Measurements from ENCODE around the gene NFIA. TPM values are rescaled to one million over a fixed set of nuclear protein-coding genes. Genes with fewer than 3 reads are reported as not detected.

The NFIA gene
- total RNA-seq, 2 donors from 2014 or later, result 17.3 to 27.3 TPM

DNA sequence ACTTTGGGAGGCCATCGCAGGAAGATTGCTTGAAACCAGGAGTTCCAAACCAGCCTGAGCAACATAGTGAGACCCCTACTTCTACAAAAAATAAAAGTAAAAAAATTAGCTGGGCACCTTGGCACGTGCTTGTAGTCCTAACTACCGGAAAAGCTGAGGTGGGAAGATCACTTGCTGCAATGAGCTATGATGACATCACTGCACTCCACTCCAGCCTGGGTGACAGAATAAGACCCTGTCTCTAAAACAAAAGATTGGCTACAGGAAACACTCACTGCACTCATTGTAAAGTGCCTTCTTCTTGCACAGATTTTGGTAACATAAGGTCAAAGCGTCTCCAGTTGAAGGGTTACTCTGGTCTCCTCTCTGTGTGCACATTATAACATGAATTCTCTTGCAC is 336.8 kb downstream of the NFIA start:
- ATAC-seq (replicated peaks in 1 of 2), result no peak
- H3K27ac Mint-ChIP-seq, result no peak overlapping the region
- H3K27me3 Mint-ChIP-seq (ENCODE audit: low read depth), result no peaks in the 10 kb centered on the region
- H3K4me3 Mint-ChIP-seq, result no peak overlapping the region
- no peak for DNase-seq
- H3K4me1 Mint-ChIP-seq (ENCODE audit: low read depth), result no peaks in the 10 kb centered on the region
- H3K36me3 Mint-ChIP-seq (ENCODE audit: insufficient read depth in 2 of 2), result peaks cover 0 to 4% of the 10 kb centered on the region in 2 donors
- no peaks in the 10 kb centered on the region for H3K9me3 Mint-ChIP-seq

DNA sequence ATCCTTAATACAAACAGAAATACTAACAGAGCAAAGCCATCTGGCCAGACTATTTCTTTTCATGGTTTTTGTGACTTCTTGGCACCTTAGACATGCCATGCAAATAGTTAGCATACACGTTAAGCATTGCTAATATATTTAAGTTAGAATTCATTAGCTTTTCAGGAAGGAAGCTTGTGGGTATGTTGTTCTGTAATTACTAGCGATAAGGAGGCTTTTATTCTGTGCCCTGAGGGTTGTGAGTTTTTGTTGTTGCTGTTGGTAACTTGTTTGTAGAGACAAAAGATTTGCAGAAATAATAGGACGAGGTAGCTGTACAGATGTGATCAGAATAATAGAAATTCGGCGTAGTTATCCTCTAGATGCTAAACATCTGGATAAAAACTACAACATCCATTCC is 337.3 kb downstream of the NFIA start:
- ATAC-seq (replicated peaks in 1 of 2), result no peak
- Mint-ChIP-seq H3K27me3 (ENCODE audit: low read depth) (no peaks in the 10 kb centered on the region), H3K9me3 (no peaks in the 10 kb centered on the region), H3K27ac (no peak overlapping the region), H3K4me1 (ENCODE audit: low read depth) (no peaks in the 10 kb centered on the region), H3K4me3 (no peak overlapping the region), H3K36me3 (ENCODE audit: insufficient read depth in 2 of 2) (peaks cover 0 to 4% of the 10 kb centered on the region in 2 donors)
- no peak for DNase-seq

DNA sequence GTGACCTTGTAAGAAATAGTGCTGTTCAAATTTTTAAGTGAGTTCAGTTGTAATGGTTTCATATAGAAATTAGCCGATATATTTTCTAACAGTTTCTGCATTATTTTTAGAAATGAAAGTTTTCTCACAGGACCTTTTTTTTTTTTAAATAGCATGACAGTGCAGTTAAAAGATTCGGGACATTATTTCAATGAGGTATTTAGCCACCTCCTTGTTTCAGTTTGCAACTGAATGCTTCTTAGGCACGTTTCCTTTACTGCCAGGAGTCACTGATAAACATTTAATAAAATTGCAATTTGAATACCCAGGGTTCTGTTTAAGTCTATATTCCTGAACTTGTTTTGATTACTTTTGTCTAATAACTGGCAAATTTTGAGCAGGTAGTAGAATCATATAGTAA is 337.9 kb downstream of the NFIA start:
- Mint-ChIP-seq H3K27me3 (ENCODE audit: low read depth) (no peaks in the 10 kb centered on the region), H3K4me1 (ENCODE audit: low read depth) (no peaks in the 10 kb centered on the region), H3K9me3 (no peaks in the 10 kb centered on the region), H3K4me3 (no peak overlapping the region), H3K36me3 (ENCODE audit: insufficient read depth in 2 of 2) (peaks cover 0 to 4% of the 10 kb centered on the region in 2 donors), H3K27ac (no peak overlapping the region)
- ATAC-seq (replicated peaks in 1 of 2), result no peak
- DNase-seq, result no peak

DNA sequence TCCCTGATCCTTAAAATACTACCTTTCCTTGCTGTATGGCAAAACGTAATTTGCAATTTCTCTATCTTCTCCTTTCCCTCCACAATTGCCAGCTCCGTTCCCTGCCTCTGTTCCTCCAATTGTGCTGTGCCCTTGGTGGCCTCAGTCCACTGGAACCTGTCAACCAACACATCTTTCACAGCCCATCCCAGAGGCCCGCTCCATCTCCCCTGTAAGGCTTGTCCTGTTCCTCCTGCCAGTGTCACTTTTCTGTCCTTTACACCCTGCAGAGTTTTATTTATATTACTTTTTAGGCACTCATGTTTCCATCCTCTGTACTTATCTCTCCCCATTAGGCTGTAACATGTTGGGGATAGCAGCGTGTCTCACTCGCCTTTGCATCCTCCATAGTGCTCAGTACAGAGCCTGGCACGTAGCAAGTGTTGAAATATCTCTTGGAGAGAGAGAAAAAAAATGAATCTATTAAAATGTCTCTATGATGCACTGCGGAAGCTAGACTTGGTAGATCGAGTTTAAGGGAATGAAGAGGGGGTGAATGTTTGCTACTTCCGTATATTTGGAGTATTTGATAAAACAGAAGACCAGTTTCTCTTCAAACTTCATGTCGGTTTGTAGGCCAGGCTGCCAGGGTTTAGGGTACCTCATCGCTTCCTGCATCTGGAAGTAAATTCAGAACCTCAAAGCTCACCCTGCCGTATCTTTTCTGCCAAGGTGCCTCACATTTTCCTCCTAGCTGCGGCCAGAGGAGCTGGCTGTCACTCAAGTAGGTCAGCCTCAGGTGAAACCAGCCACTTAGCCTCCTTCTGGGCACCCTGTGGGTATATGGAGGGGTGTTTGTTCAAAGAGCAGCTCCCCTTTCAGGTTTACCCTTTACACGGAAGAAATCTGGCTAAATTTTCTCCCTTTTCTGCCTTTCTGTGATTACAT is 338.8 kb downstream of the NFIA start:
- H3K27me3 Mint-ChIP-seq (ENCODE audit: low read depth), result no peaks in the 10 kb centered on the region
- no peaks in the 10 kb centered on the region for H3K4me1 Mint-ChIP-seq (ENCODE audit: low read depth)
- ATAC-seq (replicated peaks in 1 of 2) (no peak), DNase-seq (no peak)
- no peaks in the 10 kb centered on the region for H3K9me3 Mint-ChIP-seq
- H3K4me3 Mint-ChIP-seq, result no peak overlapping the region
- H3K36me3 Mint-ChIP-seq (ENCODE audit: insufficient read depth in 2 of 2), result peaks cover 0 to 4% of the 10 kb centered on the region in 2 donors
- H3K27ac Mint-ChIP-seq, result no peak overlapping the region

DNA sequence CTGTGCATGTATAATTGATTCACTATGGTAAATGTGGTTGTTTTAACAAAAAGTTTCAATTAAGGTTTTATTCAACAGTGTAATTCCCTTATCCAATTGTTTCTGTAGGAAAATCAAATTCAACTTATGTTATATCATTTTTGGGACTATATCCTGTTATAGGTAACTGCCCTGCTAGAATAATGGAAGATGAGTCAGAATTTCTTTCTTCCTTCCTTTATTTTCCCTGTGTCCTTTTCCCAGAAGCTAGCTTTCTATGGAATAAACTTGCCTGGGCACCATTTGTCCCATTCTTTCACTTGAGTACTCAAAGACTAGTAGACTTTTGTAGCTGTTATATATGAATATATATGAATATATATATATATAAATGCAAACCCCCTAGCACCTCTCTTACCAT is 341.3 kb downstream of the NFIA start:
- no peak for ATAC-seq (replicated peaks in 1 of 2)

DNA sequence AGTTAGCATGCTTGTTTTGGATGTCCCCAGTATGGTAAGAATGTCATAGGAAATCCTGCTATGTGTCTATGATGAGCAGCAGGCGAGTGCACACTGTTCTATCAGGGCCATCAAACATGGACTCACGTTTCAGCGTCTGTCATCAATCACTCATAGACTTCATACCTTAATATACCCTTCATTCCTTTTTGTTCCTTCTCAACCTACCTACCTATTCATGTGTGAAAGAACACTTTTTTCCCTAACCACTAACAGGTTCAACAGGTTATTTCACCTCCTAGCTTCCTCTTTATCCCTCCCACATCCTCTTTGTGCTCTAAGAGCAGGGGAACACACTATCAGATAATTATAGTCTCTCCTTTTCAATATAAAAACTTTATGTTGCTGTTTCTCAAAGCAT is 342.0 kb downstream of the NFIA start:
- ATAC-seq (replicated peaks in 1 of 2) (no peak), DNase-seq (no peak)
- H3K9me3 Mint-ChIP-seq, result no peaks in the 10 kb centered on the region
- no peak overlapping the region for H3K4me3 Mint-ChIP-seq
- H3K27ac Mint-ChIP-seq, result no peak overlapping the region
- H3K4me1 Mint-ChIP-seq (ENCODE audit: low read depth), result no peaks in the 10 kb centered on the region
- no peaks in the 10 kb centered on the region for H3K27me3 Mint-ChIP-seq (ENCODE audit: low read depth)
- H3K36me3 Mint-ChIP-seq (ENCODE audit: insufficient read depth in 2 of 2), result peaks cover 0 to 4% of the 10 kb centered on the region in 2 donors

More for the DNA sequence above, 341.3 kb downstream of the NFIA start:
- no peak overlapping the region for H3K4me3 Mint-ChIP-seq
- DNase-seq, result no peak
- no peaks in the 10 kb centered on the region for H3K9me3 Mint-ChIP-seq
- H3K27ac Mint-ChIP-seq, result no peak overlapping the region
- H3K27me3 Mint-ChIP-seq (ENCODE audit: low read depth), result no peaks in the 10 kb centered on the region
- H3K36me3 Mint-ChIP-seq (ENCODE audit: insufficient read depth in 2 of 2), result peaks cover 0 to 4% of the 10 kb centered on the region in 2 donors
- no peaks in the 10 kb centered on the region for H3K4me1 Mint-ChIP-seq (ENCODE audit: low read depth)

DNA sequence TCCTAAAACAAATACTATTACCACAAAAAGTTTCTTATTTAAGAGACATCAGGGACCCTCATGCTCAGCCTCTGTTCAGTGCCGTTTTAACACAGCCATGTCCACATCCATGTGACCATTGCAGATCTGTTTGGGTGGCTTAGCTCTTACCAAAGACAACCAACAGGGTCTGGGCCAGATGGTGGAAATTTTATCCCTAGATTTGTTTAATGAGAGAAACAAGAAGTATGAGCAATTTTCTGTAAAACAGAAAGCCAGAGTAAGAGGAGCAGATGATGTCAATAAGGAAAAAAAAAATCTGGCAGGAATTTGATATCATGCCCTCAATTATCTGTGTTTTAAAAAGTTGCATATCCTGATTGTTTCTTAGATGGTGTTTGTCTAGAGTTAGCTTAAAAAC is 342.7 kb downstream of the NFIA start:
- Mint-ChIP-seq H3K9me3 (no peaks in the 10 kb centered on the region), H3K4me3 (no peak overlapping the region), H3K4me1 (ENCODE audit: low read depth) (no peaks in the 10 kb centered on the region), H3K36me3 (ENCODE audit: insufficient read depth in 2 of 2) (peaks cover 2 to 4% of the 10 kb centered on the region in 2 donors), H3K27me3 (ENCODE audit: low read depth) (no peaks in the 10 kb centered on the region), H3K27ac (no peak overlapping the region)
- ATAC-seq (replicated peaks in 1 of 2) (no peak), DNase-seq (no peak)

DNA sequence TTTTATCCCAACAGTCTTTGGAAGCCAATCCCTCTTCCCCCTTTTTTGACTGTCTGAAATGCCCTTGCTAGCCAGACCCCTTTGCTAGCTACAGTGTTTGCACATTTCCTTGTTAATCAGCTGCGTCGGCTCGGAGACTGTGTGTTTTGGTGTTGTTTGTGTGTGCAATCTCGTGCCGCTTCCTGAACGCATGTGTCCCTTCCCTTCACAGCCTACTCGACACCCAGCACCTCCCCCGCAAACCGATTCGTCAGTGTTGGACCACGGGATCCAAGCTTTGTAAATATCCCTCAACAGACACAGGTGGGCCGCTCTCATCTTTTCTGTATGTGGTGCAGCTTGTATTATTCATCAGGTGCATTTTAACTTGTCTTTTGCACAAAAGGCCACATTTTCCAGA is 343.9 kb downstream of the NFIA start:
- Mint-ChIP-seq H3K27me3 (ENCODE audit: low read depth) (no peaks in the 10 kb centered on the region), H3K4me1 (ENCODE audit: low read depth) (no peaks in the 10 kb centered on the region), H3K36me3 (ENCODE audit: insufficient read depth in 2 of 2) (peaks cover 1 to 2% of the 10 kb centered on the region in 2 donors), H3K9me3 (no peaks in the 10 kb centered on the region), H3K27ac (no peak overlapping the region), H3K4me3 (no peak overlapping the region)
- no peak for ATAC-seq (replicated peaks in 1 of 2)
- no peak for DNase-seq

DNA sequence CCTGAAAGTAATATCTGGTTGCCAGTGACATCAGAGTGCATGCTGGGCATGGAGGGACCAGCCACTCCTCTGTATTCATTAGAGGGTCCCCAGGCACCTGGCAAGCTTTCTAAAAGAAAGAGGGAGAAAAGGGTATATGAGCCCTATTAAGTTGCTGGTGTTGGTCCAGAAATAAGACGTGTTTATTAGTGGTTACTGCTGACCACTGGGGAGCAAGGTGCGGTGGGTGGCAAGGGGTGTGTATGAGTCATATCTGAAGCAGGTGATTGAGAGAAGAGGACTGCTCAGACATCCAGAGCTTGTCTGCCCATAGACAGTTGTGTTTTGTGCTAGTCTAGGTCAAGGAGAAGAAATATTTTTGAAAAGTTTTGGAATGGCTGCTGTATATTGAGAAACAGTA is 344.5 kb downstream of the NFIA start:
- Mint-ChIP-seq H3K36me3 (ENCODE audit: insufficient read depth in 2 of 2) (peaks cover 0 to 2% of the 10 kb centered on the region in 2 donors), H3K9me3 (no peaks in the 10 kb centered on the region), H3K27ac (no peak overlapping the region), H3K4me1 (ENCODE audit: low read depth) (no peaks in the 10 kb centered on the region), H3K4me3 (no peak overlapping the region), H3K27me3 (ENCODE audit: low read depth) (no peaks in the 10 kb centered on the region)
- no peak for ATAC-seq (replicated peaks in 1 of 2)
- no peak for DNase-seq

DNA sequence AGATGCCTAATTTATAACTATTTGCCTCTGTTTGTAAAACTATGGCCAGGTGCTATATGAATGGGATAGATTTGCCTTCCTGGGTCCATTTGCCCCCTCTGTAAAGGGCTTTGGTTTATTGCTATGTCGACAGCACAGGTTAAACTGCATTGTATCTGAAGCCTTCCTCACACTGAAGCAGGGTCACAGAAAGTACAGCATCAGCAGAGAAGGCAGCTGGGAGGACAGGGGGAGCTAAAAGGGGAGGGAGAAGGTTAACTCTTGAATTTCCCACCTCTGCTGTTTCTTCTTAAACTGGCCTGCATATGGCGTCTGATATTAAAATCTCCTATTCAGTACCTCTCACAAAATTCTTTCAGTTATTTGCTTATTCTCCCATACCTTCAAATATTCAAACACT is 345.1 kb downstream of the NFIA start:
- DNase-seq (no peak), ATAC-seq (replicated peaks in 1 of 2) (no peak)
- H3K4me3 Mint-ChIP-seq, result no peak overlapping the region
- no peaks in the 10 kb centered on the region for H3K9me3 Mint-ChIP-seq
- no peak overlapping the region for H3K27ac Mint-ChIP-seq
- no peaks in the 10 kb centered on the region for H3K4me1 Mint-ChIP-seq (ENCODE audit: low read depth)
- H3K27me3 Mint-ChIP-seq (ENCODE audit: low read depth), result no peaks in the 10 kb centered on the region
- peaks cover 0 to 2% of the 10 kb centered on the region in 2 donors for H3K36me3 Mint-ChIP-seq (ENCODE audit: insufficient read depth in 2 of 2)

DNA sequence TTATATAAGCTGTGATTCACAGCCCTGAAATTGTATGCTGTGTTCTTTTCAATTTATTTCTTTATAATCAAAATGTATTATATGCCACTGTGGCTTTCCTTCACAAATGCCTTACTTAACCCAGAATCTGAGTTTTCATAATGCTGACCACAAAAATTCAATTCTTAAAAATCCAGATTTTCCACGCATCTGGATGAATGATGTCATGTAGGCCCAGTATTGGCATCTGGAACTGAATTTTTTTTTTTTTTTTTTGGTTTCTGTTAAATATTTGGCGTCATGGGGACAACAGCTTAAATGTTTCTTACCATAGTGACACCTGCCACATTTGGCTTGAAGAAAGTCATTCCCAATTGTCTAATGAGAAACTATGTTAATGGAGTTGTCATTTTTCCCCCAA is 345.8 kb downstream of the NFIA start:
- DNase-seq (no peak), ATAC-seq (replicated peaks in 1 of 2) (no peak)
- H3K27me3 Mint-ChIP-seq (ENCODE audit: low read depth), result no peaks in the 10 kb centered on the region
- H3K4me1 Mint-ChIP-seq (ENCODE audit: low read depth), result no peaks in the 10 kb centered on the region
- no peaks in the 10 kb centered on the region for H3K9me3 Mint-ChIP-seq
- no peak overlapping the region for H3K4me3 Mint-ChIP-seq
- no peak overlapping the region for H3K27ac Mint-ChIP-seq
- peaks cover 0 to 2% of the 10 kb centered on the region in 2 donors for H3K36me3 Mint-ChIP-seq (ENCODE audit: insufficient read depth in 2 of 2)

DNA sequence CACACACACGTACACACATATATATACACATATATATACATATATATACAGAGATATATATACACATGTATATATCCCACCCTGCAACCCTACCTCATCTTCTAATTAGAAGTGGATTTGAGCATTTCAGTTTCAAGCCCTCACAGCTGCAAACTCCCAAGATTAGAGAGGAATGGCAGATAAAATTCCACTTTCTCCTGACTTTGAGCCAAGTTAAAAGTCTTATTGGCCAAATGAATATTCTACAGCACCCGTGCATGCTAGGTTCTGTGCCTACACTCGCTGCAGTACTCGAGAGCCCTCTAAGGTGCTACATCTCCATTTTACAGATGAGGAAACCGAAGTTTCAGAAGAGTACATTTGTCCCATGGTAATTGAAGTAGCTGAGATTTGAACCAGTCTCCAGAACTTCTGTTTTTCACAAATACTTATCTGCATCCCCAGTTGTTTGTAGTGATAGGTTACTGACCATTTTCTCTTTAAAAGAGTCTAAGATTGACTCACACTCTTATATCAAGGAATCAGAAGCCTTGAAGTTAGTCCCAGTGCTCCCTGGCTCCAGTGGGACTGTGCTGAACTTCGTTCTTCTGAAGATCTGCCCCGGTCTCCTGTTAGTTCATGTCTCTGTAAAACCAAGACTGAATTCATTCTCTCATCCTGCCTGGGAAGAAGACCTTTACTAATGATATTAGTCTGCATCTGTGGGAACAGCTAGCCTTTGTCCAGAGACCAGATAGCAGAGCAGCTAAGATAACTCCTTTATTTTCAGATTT is 350.4 kb downstream of the NFIA start:
- H3K4me3 Mint-ChIP-seq, result no peak overlapping the region
- ATAC-seq (replicated peaks in 1 of 2) (no peak), DNase-seq (no peak)
- H3K36me3 Mint-ChIP-seq (ENCODE audit: insufficient read depth in 2 of 2), result peaks cover 0 to 2% of the 10 kb centered on the region in 2 donors
- H3K27me3 Mint-ChIP-seq (ENCODE audit: low read depth), result no peaks in the 10 kb centered on the region
- H3K9me3 Mint-ChIP-seq, result no peaks in the 10 kb centered on the region
- H3K27ac Mint-ChIP-seq, result no peak overlapping the region
- H3K4me1 Mint-ChIP-seq (ENCODE audit: low read depth), result no peaks in the 10 kb centered on the region

DNA sequence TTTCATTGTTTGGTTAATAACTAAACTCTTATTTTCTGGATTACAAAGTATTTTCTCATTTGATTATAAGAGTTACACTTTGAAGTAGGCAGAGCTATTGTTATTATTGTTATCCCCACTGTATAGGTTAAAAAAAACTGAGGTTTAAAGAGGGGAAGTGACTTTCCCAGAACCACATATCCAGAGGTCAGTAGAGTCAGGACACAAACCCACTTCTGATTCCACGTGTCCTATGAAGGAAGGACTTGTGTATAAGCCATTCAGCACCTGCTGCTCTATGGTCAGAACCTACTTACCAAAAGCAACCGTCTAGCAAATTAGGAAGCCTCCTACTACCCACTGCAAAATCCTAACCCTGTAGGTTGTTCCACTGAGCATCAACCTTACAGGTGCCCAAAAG is 351.3 kb downstream of the NFIA start:
- H3K4me1 Mint-ChIP-seq (ENCODE audit: low read depth), result no peaks in the 10 kb centered on the region
- DNase-seq (no peak), ATAC-seq (replicated peaks in 1 of 2) (no peak)
- peaks cover 0 to 2% of the 10 kb centered on the region in 2 donors for H3K36me3 Mint-ChIP-seq (ENCODE audit: insufficient read depth in 2 of 2)
- no peaks in the 10 kb centered on the region for H3K9me3 Mint-ChIP-seq
- H3K27ac Mint-ChIP-seq, result no peak overlapping the region
- no peaks in the 10 kb centered on the region for H3K27me3 Mint-ChIP-seq (ENCODE audit: low read depth)
- no peak overlapping the region for H3K4me3 Mint-ChIP-seq
